ENCODE measurements around the gene PXN.
A peak's percentile ranks its signal among the peaks of the same experiment; 100 is the strongest.

PXN gene

DNA sequence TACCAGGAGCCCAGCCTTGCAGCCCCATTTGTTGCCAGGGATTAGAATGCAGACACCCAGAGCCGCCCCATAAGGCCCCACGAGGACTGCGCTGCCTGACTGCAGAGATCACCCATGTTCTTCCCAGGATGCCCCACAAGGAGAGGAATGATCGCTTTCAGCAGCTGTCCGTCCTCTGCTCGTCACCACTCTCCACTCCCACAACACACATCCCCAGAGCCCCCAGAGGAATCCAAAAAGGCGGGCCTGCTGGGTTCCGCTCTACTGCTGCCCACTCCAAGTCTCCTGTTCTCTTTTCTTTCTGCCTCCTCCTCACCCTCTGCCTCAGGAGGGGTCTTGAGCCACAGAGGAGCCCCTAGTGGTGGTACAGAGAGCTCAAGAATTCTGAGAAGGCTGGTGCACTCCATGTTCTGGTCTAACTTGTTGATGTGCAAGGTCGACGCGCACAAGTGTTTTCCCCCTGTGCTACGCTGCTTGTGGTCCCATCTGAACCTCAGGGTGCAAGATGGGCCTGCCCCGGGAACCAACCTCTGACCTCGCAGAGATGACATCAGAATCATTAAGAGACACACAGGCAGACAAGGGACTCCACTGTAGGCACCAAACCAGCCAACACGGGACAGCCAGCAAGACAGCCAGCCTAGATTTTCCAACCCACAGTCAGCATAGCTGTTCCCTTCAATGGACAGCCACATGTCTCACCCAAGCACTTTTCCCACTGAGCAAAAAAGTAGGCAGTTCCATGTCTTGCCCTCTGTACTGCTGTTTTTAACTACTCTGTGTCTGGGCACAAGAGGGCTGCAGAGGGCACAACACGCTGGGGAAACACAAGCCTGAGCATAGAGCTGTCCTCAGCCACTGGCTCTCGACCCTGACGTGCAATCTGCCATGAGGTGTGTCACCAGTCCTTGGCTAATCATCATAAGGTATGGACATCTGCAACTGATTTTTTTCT lies 29.9 kb downstream of the PXN start:
- peaks cover 5% of the 10 kb centered on the region for H3K36me3 ChIP-seq
- H3K27ac ChIP-seq, result peak overlapping the region; percentile 98
- no peak for TF ChIP-seq CTCF (IDR thresholded peaks at IDR 0.05)
- peaks cover 99 to 100% of the 10 kb centered on the region in 2 experiments for H3K4me1 ChIP-seq (ENCODE audit: control insufficient read depth in 1 of 2, insufficient read depth in 1 of 2, low read depth in 1 of 2, low read length in 1 of 2)
- H3K4me3 ChIP-seq (ENCODE audit: low read depth in 1 of 2, low read length in 1 of 2), result peak overlapping the region; percentile 65 to 68
- H3K27me3 ChIP-seq, result no peaks in the 10 kb centered on the region
- no peaks in the 10 kb centered on the region for H3K9me3 ChIP-seq

DNA sequence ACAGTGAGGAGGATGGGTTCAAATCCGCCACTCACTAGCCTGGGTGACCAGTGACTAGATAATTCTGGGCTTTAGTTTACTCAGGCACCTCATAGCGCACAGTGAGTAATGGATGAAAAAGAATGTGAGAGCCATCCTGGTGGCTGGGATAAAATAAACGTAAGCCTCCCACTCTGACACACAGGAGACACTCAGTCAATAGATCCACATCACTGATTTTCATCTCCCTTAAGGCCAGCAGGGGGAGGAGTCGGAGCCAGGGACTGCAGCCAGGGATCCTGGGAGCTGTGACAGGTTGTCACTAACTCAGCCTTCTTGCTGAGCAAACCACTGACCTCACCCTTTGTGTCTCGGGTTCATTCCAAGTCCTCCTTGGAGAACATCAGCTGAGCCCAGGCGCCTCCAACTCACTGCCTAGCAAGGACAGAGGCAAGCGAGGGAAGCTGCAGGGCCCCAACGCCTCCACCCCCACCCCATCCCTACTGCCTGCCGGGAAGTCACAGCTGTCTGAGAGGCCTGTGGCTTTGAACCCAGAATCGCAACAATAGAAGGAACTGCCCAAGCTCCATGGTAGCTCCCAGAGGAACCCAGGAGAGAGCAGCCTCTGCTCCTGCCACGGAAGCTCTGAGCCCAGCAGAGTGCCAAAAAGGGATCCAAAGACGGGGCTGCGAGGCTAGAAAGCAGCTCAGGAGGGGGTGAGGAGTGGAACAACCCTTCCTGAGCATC lies 30.7 kb downstream of the PXN start:
- TF ChIP-seq CTCF (IDR thresholded peaks at IDR 0.05), result no peak
- H3K27me3 ChIP-seq, result no peaks in the 10 kb centered on the region
- peak overlapping the region; percentile 65 to 68 for H3K4me3 ChIP-seq (ENCODE audit: low read depth in 1 of 2, low read length in 1 of 2)
- no peaks in the 10 kb centered on the region for H3K36me3 ChIP-seq
- no peaks in the 10 kb centered on the region for H3K9me3 ChIP-seq
- peak overlapping the region; percentile 98 for H3K27ac ChIP-seq
- peaks cover 99 to 100% of the 10 kb centered on the region in 2 experiments for H3K4me1 ChIP-seq (ENCODE audit: control insufficient read depth in 1 of 2, insufficient read depth in 1 of 2, low read depth in 1 of 2, low read length in 1 of 2)

DNA sequence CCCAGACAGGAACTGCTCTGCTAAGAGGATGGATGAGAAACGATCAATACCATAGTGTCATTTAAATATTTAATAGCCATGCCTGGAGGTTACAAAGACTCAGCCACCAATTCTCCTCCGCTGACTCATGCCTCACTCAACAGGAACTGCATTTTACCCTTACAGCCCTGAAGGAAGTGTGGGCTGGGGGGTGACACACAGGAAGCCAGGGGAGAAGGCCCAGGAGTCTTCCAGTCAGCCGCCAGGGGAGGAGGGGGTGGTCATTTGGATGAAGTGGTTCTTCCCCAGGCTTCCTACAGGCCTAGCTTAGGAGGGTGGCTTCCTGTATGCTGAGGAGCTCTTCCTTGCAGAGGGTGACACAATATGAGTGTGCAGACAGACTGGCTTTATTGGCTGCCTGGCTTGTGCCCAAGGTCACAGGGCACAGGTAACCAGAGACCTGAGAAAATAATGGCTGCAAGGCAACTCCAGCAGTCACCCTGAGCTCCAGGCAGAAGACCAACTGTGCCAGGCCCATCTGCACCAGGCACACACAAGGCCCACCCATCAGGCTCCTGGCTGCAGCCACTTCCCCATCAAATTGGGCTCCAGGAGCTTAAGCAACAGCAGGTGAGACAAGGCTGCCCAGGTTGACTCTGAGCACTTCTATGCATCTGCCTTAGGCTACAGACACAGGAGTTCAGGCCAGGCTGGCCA lies 34.1 kb downstream of the PXN start:
- TF ChIP-seq CTCF (IDR thresholded peaks at IDR 0.05), result peak; percentile 74
- no peaks in the 10 kb centered on the region for H3K27me3 ChIP-seq
- peak overlapping the region; percentile 98 for H3K27ac ChIP-seq
- H3K9me3 ChIP-seq, result no peaks in the 10 kb centered on the region
- peaks cover 99 to 100% of the 10 kb centered on the region in 2 experiments for H3K4me1 ChIP-seq (ENCODE audit: control insufficient read depth in 1 of 2, insufficient read depth in 1 of 2, low read depth in 1 of 2, low read length in 1 of 2)
- H3K36me3 ChIP-seq, result peaks cover 13% of the 10 kb centered on the region
- H3K4me3 ChIP-seq (ENCODE audit: low read depth in 1 of 2, low read length in 1 of 2), result peak overlapping the region; percentile 65 to 68

- H3K27ac ChIP-seq, result peak overlapping the region; percentile 98
- H3K4me3 ChIP-seq (ENCODE audit: low read depth in 1 of 2, low read length in 1 of 2), result peak overlapping the region; percentile 65 to 68
- no peaks in the 10 kb centered on the region for H3K9me3 ChIP-seq
- TF ChIP-seq CTCF (IDR thresholded peaks at IDR 0.05), result no peak
- peaks cover 17% of the 10 kb centered on the region for H3K36me3 ChIP-seq
- no peaks in the 10 kb centered on the region for H3K27me3 ChIP-seq
- H3K4me1 ChIP-seq (ENCODE audit: control insufficient read depth in 1 of 2, insufficient read depth in 1 of 2, low read depth in 1 of 2, low read length in 1 of 2), result peaks cover 99 to 100% of the 10 kb centered on the region in 2 experiments
Measured at GRCh38 chr12:120230974-120231315, 34.6 kb downstream of the PXN start.

DNA sequence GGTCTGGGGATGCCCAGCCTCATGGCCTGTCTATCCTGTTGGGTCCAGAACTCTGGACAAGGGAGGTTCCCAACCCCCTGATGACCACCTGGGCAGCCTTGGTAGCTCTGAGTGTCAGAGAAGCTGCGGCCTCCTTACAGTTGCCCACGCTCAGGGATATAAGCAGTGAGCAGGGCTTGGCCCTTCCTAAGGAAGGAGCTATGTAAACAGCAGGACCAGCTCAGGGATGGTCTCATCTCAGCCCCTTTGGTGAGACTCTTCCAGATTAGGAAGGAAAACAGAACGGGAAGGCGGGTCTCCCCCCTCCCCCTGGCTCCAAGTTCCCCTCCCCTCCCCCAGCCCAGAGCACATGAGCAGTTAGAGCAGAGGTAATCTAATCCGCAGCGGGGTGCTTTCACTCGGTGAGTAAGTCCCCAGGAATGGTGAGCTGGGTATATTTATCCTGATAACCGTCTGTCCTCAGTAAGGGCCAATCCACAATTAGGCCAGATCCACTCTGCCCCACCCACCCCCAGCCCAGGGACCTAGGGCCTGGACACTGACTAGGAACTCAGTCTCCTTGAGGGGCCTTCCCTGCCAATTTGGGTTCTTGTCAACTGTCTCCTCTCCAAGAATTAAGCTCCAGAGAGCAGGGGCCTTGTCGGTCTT lies 35.1 kb downstream of the PXN start:
- peaks cover 99 to 100% of the 10 kb centered on the region in 2 experiments for H3K4me1 ChIP-seq (ENCODE audit: control insufficient read depth in 1 of 2, insufficient read depth in 1 of 2, low read depth in 1 of 2, low read length in 1 of 2)
- TF ChIP-seq CTCF (IDR thresholded peaks at IDR 0.05), result no peak
- H3K9me3 ChIP-seq, result no peaks in the 10 kb centered on the region
- H3K27ac ChIP-seq, result peak overlapping the region; percentile 98
- H3K27me3 ChIP-seq, result no peaks in the 10 kb centered on the region
- peak overlapping the region; percentile 65 to 68 for H3K4me3 ChIP-seq (ENCODE audit: low read depth in 1 of 2, low read length in 1 of 2)
- H3K36me3 ChIP-seq, result peaks cover 17% of the 10 kb centered on the region
